Peyer's patch (tissue), 4 donors: ENCODE results near the gene GLUL. TPM values are rescaled to one million over a fixed set of nuclear protein-coding genes. Genes with fewer than 3 reads are reported as not detected.
"Not testable (repeated sequence)": the region's sequence is repeated elsewhere in the genome, so short reads cannot be mapped to it uniquely, and the experiment has no call there.

ENCODE experiments used
- DNase-seq, 3 donors: peaks; one replicate each; pipeline ENCODE4 v3.0.0-alpha.2; 2017 to 2019
- H3K27ac ChIP-seq, 4 donors: fragments of 200-600 bp; sonication (generic); one replicate each; pipeline ENCODE4 v1.5.1; 2016 to 2019
- H3K27me3 ChIP-seq, 2 donors: fragments of 200-600 bp; sonication (generic); one replicate each; pipeline ENCODE4 v1.5.1; 2019
- H3K36me3 ChIP-seq, 3 donors: fragments of 200-600 bp; sonication (generic); one replicate each; pipeline ENCODE4 v1.5.1; 2016 to 2019
- H3K4me1 ChIP-seq, 4 donors: fragments of 200-600 bp; sonication (generic); one replicate each; pipeline ENCODE4 v1.5.1; 2016 to 2019
- H3K4me3 ChIP-seq, 4 donors: fragments of 200-600 bp; sonication (generic); 1 replicate in 3 of 4; 2 replicates in 1 of 4; pipeline ENCODE4 v1.5.1; 2016 to 2019; ENCODE audit warnings: mild to moderate bottlenecking in 1 of 4
- H3K9me3 ChIP-seq, 4 donors: fragments of 200-600 bp; sonication (generic); one replicate each; pipeline ENCODE4 v1.5.1; 2016 to 2019; ENCODE audit warnings: mild to moderate bottlenecking in 1 of 4
- CTCF ChIP-seq, 6 experiments: fragments of 450-650 bp in 4 of 6; fragments of 200-600 bp in 2 of 6; sonication (generic) in 1 of 6; IDR thresholded peaks; one replicate each; pipeline ENCODE4 v1.5.1; 2017 to 2019; ENCODE audit warnings: antibody characterized with exemption in 6 of 6, mild to moderate bottlenecking in 3 of 6, moderate library complexity in 1 of 6
- POLR2A ChIP-seq, 2 donors: fragments of 450-650 bp; IDR thresholded peaks; one replicate each; pipeline ENCODE4 v1.5.1; 2017; ENCODE audit warnings: antibody characterized with exemption in 2 of 2, mild to moderate bottlenecking in 2 of 2, moderate library complexity in 2 of 2
- total RNA-seq, 4 donors: library from RNA; depleted of rRNA; stranded (reverse); fragments of >200 nt; gene quantifications; one replicate each; pipeline ENCODE4 v1.1.0, GENCODE V29; 2016

GLUL gene
- total RNA-seq, 4 donors from 2014 or later: 148 to 864 (median 443) TPM

GRCh38 chr1:182381962-182382819, 9.4 kb downstream of the GLUL start:
- no peak for DNase-seq
- Histone ChIP-seq H3K36me3 (peaks cover 0 to 50% (median 0%) of the 10 kb centered on the region in 3 donors), H3K27me3 (no peaks in the 10 kb centered on the region), H3K27ac (no peak overlapping the region), H3K4me3 (no peak overlapping the region), H3K9me3 (no peaks in the 10 kb centered on the region), H3K4me1 (no peaks in the 10 kb centered on the region)
- TF ChIP-seq CTCF (IDR thresholded peaks at IDR 0.05) (no peak), POLR2A (IDR thresholded peaks at IDR 0.05) (no peak)

GRCh38 chr1:182380199-182380598, 11.4 kb downstream of the GLUL start:
- H3K9me3 ChIP-seq: no peaks in the 10 kb centered on the region
- H3K27me3 ChIP-seq: no peaks in the 10 kb centered on the region
- H3K4me3 ChIP-seq: no peak overlapping the region
- H3K27ac ChIP-seq: no peak overlapping the region
- DNase-seq: no peak
- TF ChIP-seq POLR2A (IDR thresholded peaks at IDR 0.05) (no peak), CTCF (IDR thresholded peaks at IDR 0.05) (no peak)
- H3K4me1 ChIP-seq: no peaks in the 10 kb centered on the region
- H3K36me3 ChIP-seq: peaks cover 0 to 30% (median 0%) of the 10 kb centered on the region in 3 donors

- H3K27me3 ChIP-seq, H3K4me3 ChIP-seq, DNase-seq, H3K4me1 ChIP-seq, H3K27ac ChIP-seq, H3K9me3 ChIP-seq: not testable (repeated sequence)
- peaks cover 0 to 28% (median 0%) of the 10 kb centered on the region in 3 donors for H3K36me3 ChIP-seq
These were observed 11.8 kb downstream of the GLUL start for GRCh38 chr1:182379781-182380180.

- Histone ChIP-seq H3K4me1 (no peaks in the 10 kb centered on the region), H3K27me3 (no peaks in the 10 kb centered on the region), H3K4me3 (no peak overlapping the region), H3K27ac (no peak overlapping the region), H3K9me3 (no peaks in the 10 kb centered on the region), H3K36me3 (peaks cover 0 to under 1% (median 0%) of the 10 kb centered on the region in 3 donors)
- no peak for DNase-seq
- no peak for TF ChIP-seq POLR2A (IDR thresholded peaks at IDR 0.05)
- TF ChIP-seq CTCF (IDR thresholded peaks at IDR 0.05): no peak
These were observed 14.5 kb downstream of the GLUL start for GRCh38 chr1:182376936-182377574.

GRCh38 chr1:182374101-182374834, 17.3 kb downstream of the GLUL start:
- Histone ChIP-seq H3K27me3 (no peaks in the 10 kb centered on the region), H3K27ac (no peak overlapping the region), H3K36me3 (no peaks in the 10 kb centered on the region), H3K4me1 (no peaks in the 10 kb centered on the region), H3K9me3 (no peaks in the 10 kb centered on the region), H3K4me3 (no peak overlapping the region)
- no peak for TF ChIP-seq POLR2A (IDR thresholded peaks at IDR 0.05)
- TF ChIP-seq CTCF (IDR thresholded peaks at IDR 0.05): no peak
- no peak for DNase-seq

- no peaks in the 10 kb centered on the region for H3K9me3 ChIP-seq
- no peak overlapping the region for H3K4me3 ChIP-seq
- H3K4me1 ChIP-seq: no peaks in the 10 kb centered on the region
- no peak for DNase-seq
- no peaks in the 10 kb centered on the region for H3K27me3 ChIP-seq
- TF ChIP-seq POLR2A (IDR thresholded peaks at IDR 0.05) (no peak), CTCF (IDR thresholded peaks at IDR 0.05) (no peak)
- H3K36me3 ChIP-seq: no peaks in the 10 kb centered on the region
- H3K27ac ChIP-seq: no peak overlapping the region
These were observed 21.1 kb downstream of the GLUL start for GRCh38 chr1:182370532-182370931.
